Esophagus muscularis mucosa (tissue), 4 donors: ENCODE results near the gene DIAPH3.

ENCODE experiments used
- CTCF ChIP-seq, 3 experiments: fragments of 200-600 bp in 2 of 3; fragments of 450-650 bp in 1 of 3; sonication (generic) in 2 of 3; IDR thresholded peaks; one replicate each; pipeline ENCODE4 v1.5.1; 2017 to 2019; ENCODE audit warnings: antibody characterized with exemption in 3 of 3, mild to moderate bottlenecking in 2 of 3, moderate library complexity in 1 of 3
- EP300 ChIP-seq: sonication (generic); formaldehyde crosslinking; IDR thresholded peaks from one replicate; pipeline ENCODE4 v1.6.1; 2017; ENCODE audit warnings: antibody characterized with exemption
- POLR2A ChIP-seq: fragments of 450-650 bp; IDR thresholded peaks from one replicate; pipeline ENCODE4 v1.6.1; 2017; ENCODE audit warnings: antibody characterized with exemption, moderate library complexity, mild to moderate bottlenecking, low read depth
- POLR2AphosphoS5 ChIP-seq, 2 donors: sonication (generic); formaldehyde crosslinking; IDR thresholded peaks; one replicate each; pipeline ENCODE4 v1.6.1; 2017; ENCODE audit warnings: antibody characterized with exemption in 2 of 2

DNA sequence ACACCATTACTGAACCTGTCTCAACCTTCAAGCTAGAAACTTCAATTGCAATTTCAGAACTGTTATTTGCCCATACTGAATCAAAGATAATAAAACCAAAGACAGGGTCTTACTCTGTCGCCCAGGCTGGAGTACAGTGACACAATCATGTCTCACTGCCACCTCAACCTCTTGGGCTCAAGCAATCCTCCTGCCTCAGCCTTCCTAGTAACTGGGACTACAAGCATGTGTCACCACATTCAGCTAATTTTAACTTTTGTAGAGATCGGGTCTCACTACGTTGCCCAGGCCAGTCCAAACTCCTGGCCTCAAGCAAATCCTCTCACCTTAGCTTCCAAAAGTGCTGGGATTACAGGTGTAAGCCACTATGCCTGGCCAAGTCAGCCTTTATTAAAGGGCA lies 143.4 kb downstream of the DIAPH3 start:
- TF ChIP-seq CTCF (IDR thresholded peaks at IDR 0.05) (no peak), POLR2AphosphoS5 (IDR thresholded peaks at IDR 0.05) (no peak), POLR2A (no peak), EP300 (no peak)
